ENCODE measurements around the gene FAM50A.

Gene FAM50A

DNA sequence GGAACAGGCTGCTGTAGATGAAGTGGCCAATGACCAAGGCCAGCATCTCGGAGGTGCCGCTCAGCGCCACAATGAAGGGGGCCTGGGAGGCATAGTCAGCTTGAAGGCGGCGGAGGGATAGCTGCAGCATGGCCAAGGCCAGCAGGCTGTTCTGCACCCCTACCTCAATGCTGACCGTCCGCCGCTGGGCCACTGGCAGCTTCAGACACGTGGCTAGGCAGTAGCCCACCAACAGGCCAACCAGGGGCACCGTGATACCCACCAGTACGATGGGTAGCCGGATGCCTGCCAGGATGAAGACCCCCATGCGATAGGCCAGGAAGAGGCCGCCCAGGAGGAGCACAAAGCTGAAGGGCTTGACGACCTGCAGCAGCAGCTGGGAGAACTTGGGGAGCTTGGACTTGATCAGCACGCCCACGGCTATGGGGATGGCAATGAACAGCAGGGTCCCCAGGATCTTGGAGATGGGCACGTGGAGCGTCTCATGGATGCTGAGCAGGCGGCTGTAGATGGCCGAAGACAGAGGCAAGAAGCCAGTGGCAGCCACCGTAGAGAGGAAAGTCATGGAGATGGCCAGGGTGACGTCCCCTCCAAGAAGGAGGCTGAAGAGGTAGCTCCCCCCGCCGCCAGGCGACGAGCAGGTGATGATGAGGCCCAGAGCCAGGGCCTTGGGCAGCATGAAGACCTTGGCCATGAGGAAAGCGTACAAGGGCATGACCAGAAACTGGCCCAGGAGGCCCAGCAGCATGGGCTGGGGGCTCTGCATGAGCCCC lies 43.8 kb downstream of the FAM50A start (continued):
- TF ChIP-seq ZNF596 (tag by site-specific recombination; IDR thresholded peaks at IDR 0.05) (no peak), ZNF132 (tag by site-specific recombination; IDR thresholded peaks at IDR 0.05; ENCODE audit: borderline replicate concordance) (no peak), ZNF211 (tag by site-specific recombination; IDR thresholded peaks at IDR 0.05; ENCODE audit: low read depth) (no peak), ZNF585B (tag by site-specific recombination; IDR thresholded peaks at IDR 0.05) (no peak), ZNF146 (tag by site-specific recombination; IDR thresholded peaks at IDR 0.05) (no peak), MZF1 (tag by site-specific recombination; IDR thresholded peaks at IDR 0.05; ENCODE audit: borderline replicate concordance) (no peak), ZNF311 (tag by site-specific recombination; IDR thresholded peaks at IDR 0.05; ENCODE audit: borderline replicate concordance) (no peak)
- TF ChIP-seq, protein P1, sequence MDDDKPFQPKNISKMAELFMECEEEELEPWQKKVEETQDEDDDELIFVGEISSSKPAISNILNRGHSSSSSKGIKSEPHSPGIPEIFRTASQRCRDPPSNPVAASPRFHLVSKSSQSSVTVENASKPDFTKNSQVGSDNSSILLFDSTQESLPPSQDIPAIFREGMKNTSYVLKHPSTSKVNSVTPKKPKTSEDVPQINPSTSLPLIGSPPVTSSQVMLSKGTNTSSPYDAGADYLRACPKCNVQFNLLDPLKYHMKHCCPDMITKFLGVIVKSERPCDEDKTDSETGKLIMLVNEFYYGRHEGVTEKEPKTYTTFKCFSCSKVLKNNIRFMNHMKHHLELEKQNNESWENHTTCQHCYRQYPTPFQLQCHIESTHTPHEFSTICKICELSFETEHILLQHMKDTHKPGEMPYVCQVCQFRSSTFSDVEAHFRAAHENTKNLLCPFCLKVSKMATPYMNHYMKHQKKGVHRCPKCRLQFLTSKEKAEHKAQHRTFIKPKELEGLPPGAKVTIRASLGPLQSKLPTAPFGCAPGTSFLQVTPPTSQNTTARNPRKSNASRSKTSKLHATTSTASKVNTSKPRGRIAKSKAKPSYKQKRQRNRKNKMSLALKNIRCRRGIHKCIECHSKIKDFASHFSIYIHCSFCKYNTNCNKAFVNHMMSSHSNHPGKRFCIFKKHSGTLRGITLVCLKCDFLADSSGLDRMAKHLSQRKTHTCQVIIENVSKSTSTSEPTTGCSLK (tag by site-specific recombination; IDR thresholded peaks at IDR 0.05), result no peak
- TF ChIP-seq, protein P2, sequence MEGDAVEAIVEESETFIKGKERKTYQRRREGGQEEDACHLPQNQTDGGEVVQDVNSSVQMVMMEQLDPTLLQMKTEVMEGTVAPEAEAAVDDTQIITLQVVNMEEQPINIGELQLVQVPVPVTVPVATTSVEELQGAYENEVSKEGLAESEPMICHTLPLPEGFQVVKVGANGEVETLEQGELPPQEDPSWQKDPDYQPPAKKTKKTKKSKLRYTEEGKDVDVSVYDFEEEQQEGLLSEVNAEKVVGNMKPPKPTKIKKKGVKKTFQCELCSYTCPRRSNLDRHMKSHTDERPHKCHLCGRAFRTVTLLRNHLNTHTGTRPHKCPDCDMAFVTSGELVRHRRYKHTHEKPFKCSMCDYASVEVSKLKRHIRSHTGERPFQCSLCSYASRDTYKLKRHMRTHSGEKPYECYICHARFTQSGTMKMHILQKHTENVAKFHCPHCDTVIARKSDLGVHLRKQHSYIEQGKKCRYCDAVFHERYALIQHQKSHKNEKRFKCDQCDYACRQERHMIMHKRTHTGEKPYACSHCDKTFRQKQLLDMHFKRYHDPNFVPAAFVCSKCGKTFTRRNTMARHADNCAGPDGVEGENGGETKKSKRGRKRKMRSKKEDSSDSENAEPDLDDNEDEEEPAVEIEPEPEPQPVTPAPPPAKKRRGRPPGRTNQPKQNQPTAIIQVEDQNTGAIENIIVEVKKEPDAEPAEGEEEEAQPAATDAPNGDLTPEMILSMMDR (tag by site-specific recombination; IDR thresholded peaks at IDR 0.05), result no peak
- TF ChIP-seq, protein P3, sequence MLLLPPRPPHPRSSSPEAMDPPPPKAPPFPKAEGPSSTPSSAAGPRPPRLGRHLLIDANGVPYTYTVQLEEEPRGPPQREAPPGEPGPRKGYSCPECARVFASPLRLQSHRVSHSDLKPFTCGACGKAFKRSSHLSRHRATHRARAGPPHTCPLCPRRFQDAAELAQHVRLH (tag by site-specific recombination; IDR thresholded peaks at IDR 0.05), result no peak

DNA sequence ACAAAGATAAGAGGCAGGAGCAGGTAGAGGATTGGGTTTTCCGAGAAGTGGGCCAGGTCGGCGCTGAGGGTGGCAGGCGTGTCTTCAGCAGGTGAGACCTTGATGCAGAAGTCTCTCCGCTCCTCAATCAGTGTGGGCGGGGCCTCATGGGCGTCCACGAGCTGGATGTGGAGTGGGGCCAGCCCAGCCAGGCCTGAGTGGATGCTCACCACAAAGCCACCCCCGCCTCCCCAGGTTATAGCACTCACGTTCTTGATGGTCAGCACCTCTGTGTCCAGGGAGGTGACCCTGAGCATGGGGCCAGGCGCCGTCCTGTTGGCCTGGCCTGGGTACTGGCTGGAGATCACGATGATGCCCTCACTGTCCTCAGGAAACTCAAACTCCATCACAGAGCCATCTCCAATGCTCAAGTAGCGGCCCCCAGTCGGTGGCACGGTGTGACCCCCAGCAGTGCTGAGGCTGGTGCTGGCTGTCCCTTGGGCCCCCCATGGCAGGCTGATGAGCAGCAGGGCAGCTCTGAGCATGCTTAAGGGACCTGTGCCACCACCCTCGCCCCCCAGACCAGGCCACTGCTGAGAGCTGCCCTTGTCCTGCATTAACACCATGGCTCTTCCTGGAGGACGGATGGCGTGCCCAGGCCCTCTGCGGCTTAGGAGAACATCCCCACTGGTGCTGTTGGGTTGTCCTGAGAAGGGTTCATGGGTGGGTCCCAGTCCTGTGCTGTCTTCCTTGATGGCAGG lies 44.6 kb downstream of the FAM50A start:
- TF ChIP-seq ZNF23 (tag by site-specific recombination; IDR thresholded peaks at IDR 0.05; ENCODE audit: borderline replicate concordance) (no peak), GLIS2 (tag by site-specific recombination; IDR thresholded peaks at IDR 0.05) (peak; percentile 66), GLIS1 (tag by site-specific recombination; IDR thresholded peaks at IDR 0.05) (peak; percentile 35), ZNF423 (tag by site-specific recombination; IDR thresholded peaks at IDR 0.05) (no peak)
- CTCF ChIA-PET, result interaction anchor here (1.0 to 2.5 kb wide), 3 partner anchors 11 to 38 kb away, joined by 3 to 8 read pairs (median 6); no protein-coding TSS in a partner anchor
- Histone ChIP-seq H3K27ac (ENCODE audit: extremely low read depth, low read depth, low read length) (no peak overlapping the region), H3K9me3 (ENCODE audit: control insufficient read depth, insufficient read depth, low read depth, low read length) (no peaks in the 10 kb centered on the region; the same call in 1 of the 2 replicates), H3K36me3 (ENCODE audit: control insufficient read depth in 2 of 2, insufficient read depth in 1 of 2, low read length in 2 of 2) (peaks cover 0 to 36% of the 10 kb centered on the region in 2 experiments; a peak in 1 of 3 replicates), H3K4me1 (ENCODE audit: control insufficient read depth, insufficient read depth, low read length) (no peaks in the 10 kb centered on the region; the same call in 1 of the 2 replicates), H3K4me3 (ENCODE audit: low read depth, low read length) (no peak overlapping the region)
- POLR2A ChIA-PET, result interaction anchor here (2.2 to 2.5 kb wide), 4 partner anchors 10 to 90 kb away, joined by 9 to 21 read pairs (median 13); partner anchors contain the start of genes DNASE1L1, LAGE3 and RPL10

DNA sequence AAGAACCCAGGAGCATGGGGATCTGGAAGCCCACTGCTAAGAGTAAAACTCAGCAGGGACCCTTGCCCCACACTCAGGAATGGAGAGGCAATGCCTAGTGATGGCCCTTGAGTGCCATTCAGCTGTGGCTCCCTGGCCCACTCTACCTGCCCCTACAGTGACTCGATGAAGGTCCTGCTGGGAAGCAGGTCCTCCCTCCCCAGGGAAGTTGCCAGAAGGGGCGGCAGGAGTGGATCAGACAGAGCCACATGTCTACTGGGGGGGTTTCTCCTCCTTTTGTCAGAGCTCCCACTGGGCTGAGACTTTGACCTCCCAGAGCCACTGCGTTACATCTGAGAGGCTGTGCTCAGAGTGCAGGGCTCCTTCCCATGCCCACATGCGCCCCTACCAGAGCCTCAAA lies 45.2 kb downstream of the FAM50A start:
- H3K4me1 ChIP-seq (ENCODE audit: control insufficient read depth, insufficient read depth, low read length), result no peaks in the 10 kb centered on the region; the same call in 1 of the 2 replicates
- CTCF ChIA-PET, result interaction anchor here (0.6 to 2.5 kb wide), 2 partner anchors 38 to 769 kb away, joined by 3 to 8 read pairs; no protein-coding TSS in a partner anchor
- POLR2A ChIA-PET, result interaction anchor here (0.9 to 3.1 kb wide), 12 partner anchors 9 to 91 kb away, joined by 3 to 35 read pairs (median 12); partner anchors contain the start of genes DNASE1L1, FAM3A, LAGE3 and RPL10

More for the DNA sequence above, 45.2 kb downstream of the FAM50A start:
- Histone ChIP-seq H3K27ac (ENCODE audit: extremely low read depth, low read depth, low read length) (no peak overlapping the region), H3K4me3 (ENCODE audit: low read depth, low read length) (no peak overlapping the region), H3K9me3 (ENCODE audit: control insufficient read depth, insufficient read depth, low read depth, low read length) (no peaks in the 10 kb centered on the region; the same call in 1 of the 2 replicates), H3K36me3 (ENCODE audit: control insufficient read depth in 2 of 2, insufficient read depth in 1 of 2, low read length in 2 of 2) (peaks cover 0 to 29% of the 10 kb centered on the region in 2 experiments; a peak in 1 of 3 replicates)
- TF ChIP-seq OSR2 (tag by site-specific recombination; IDR thresholded peaks at IDR 0.05) (no peak), ZIC2 (tag by site-specific recombination; IDR thresholded peaks at IDR 0.05) (peak; percentile 53)
- TF ChIP-seq, protein P4, sequence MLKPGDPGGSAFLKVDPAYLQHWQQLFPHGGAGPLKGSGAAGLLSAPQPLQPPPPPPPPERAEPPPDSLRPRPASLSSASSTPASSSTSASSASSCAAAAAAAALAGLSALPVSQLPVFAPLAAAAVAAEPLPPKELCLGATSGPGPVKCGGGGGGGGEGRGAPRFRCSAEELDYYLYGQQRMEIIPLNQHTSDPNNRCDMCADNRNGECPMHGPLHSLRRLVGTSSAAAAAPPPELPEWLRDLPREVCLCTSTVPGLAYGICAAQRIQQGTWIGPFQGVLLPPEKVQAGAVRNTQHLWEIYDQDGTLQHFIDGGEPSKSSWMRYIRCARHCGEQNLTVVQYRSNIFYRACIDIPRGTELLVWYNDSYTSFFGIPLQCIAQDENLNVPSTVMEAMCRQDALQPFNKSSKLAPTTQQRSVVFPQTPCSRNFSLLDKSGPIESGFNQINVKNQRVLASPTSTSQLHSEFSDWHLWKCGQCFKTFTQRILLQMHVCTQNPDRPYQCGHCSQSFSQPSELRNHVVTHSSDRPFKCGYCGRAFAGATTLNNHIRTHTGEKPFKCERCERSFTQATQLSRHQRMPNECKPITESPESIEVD (tag by site-specific recombination; IDR thresholded peaks at IDR 0.05), result no peak
